HepG2 (cell line): ENCODE results near the gene DNAJA2. TPM values are rescaled to one million over a fixed set of nuclear protein-coding genes. Genes with fewer than 3 reads are reported as not detected.

Source experiments
- ATF1 ChIP-seq: IDR thresholded peaks from 2 replicates; pipeline ENCODE4 v1.6.1; 2016; ENCODE audit warnings: mild to moderate bottlenecking, control low read depth
- BCL6 ChIP-seq: IDR thresholded peaks from 2 replicates; pipeline ENCODE4 v1.6.1; 2016; ENCODE audit warnings: missing genetic modification reagents, missing compliant biosample characterization
- DMTF1 ChIP-seq: sonication (generic); formaldehyde crosslinking; IDR thresholded peaks from 2 replicates; pipeline ENCODE4 v1.4.0; 2020; ENCODE audit warnings: mild to moderate bottlenecking, missing genetic modification reagents
- DNMT1 ChIP-seq: sonication (generic); formaldehyde crosslinking; IDR thresholded peaks from 2 replicates; pipeline ENCODE4 v1.5.1; 2020; ENCODE audit warnings: mild to moderate bottlenecking, missing genetic modification reagents
- EED ChIP-seq: sonication (generic); formaldehyde crosslinking; IDR thresholded peaks from 2 replicates; pipeline ENCODE4 v1.5.0; 2020; ENCODE audit warnings: mild to moderate bottlenecking, missing genetic modification reagents
- ELF1 ChIP-seq: sonication (generic); formaldehyde crosslinking; IDR thresholded peaks from 2 replicates; pipeline ENCODE4 v1.4.0; 2020; ENCODE audit warnings: missing genetic modification reagents
- FLYWCH1 ChIP-seq: sonication (generic); formaldehyde crosslinking; IDR thresholded peaks from 2 replicates; pipeline ENCODE4 v1.8.1; 2023; ENCODE audit warnings: mild to moderate bottlenecking, missing genetic modification reagents
- NCOA1 ChIP-seq: sonication (generic); formaldehyde crosslinking; IDR thresholded peaks from 2 replicates; pipeline ENCODE4 v1.9.0; 2021; ENCODE audit warnings: missing genetic modification reagents
- POLR2A ChIP-seq, 2 experiments: IDR thresholded peaks; 2 replicates each; pipeline ENCODE4 v1.6.1; 2011; ENCODE audit warnings: low read depth in 2 of 2, low read length in 2 of 2, mild to moderate bottlenecking in 1 of 2, moderate library complexity in 1 of 2; ENCODE audit not compliant: insufficient read depth in 1 of 2
- SMARCE1 ChIP-seq: fragments of 450-650 bp; IDR thresholded peaks from 2 replicates; pipeline ENCODE4 v1.6.1; 2017; ENCODE audit warnings: borderline replicate concordance
- TFDP2 ChIP-seq: sonication (generic); formaldehyde crosslinking; IDR thresholded peaks from 2 replicates; pipeline ENCODE4 v1.4.0; 2020; ENCODE audit warnings: missing genetic modification reagents
- TRAFD1 ChIP-seq: sonication (generic); formaldehyde crosslinking; IDR thresholded peaks from 2 replicates; pipeline ENCODE4 v1.5.1; 2020; ENCODE audit warnings: missing genetic modification reagents, mild to moderate bottlenecking, borderline replicate concordance
- YEATS4 ChIP-seq: sonication (generic); formaldehyde crosslinking; IDR thresholded peaks from 2 replicates; pipeline ENCODE4 v1.4.0; 2020; ENCODE audit warnings: missing genetic modification reagents, borderline replicate concordance
- ZFP1 ChIP-seq: IDR thresholded peaks from 2 replicates; pipeline ENCODE4 v1.6.1; 2016
- ZFY ChIP-seq: sonication (generic); formaldehyde crosslinking; IDR thresholded peaks from 2 replicates; pipeline ENCODE4 v1.4.0; 2020; ENCODE audit warnings: missing genetic modification reagents
- ZNF282 ChIP-seq: fragments of 450-650 bp; IDR thresholded peaks from 2 replicates; pipeline ENCODE4 v1.6.1; 2018; ENCODE audit not compliant: partially characterized antibody
- ZNF510 ChIP-seq: sonication (generic); formaldehyde crosslinking; IDR thresholded peaks from 2 replicates; pipeline ENCODE4 v1.4.0; 2020; ENCODE audit warnings: low read depth, mild to moderate bottlenecking, missing genetic modification reagents
- ZNF550 ChIP-seq: sonication (generic); formaldehyde crosslinking; IDR thresholded peaks from 2 replicates; pipeline ENCODE4 v1.4.0; 2020; ENCODE audit warnings: mild to moderate bottlenecking, missing genetic modification reagents, borderline replicate concordance
- ZNF672 ChIP-seq: sonication (generic); formaldehyde crosslinking; IDR thresholded peaks from 2 replicates; pipeline ENCODE4 v1.8.1; 2022; ENCODE audit warnings: missing genetic modification reagents
- ZNF687 ChIP-seq: sonication (generic); formaldehyde crosslinking; IDR thresholded peaks from 2 replicates; pipeline ENCODE4 v1.5.1; 2020; ENCODE audit warnings: mild to moderate bottlenecking, missing genetic modification reagents, moderate library complexity
- ZNF780A ChIP-seq: sonication (generic); formaldehyde crosslinking; IDR thresholded peaks from 2 replicates; pipeline ENCODE4 v1.8.0; 2022; ENCODE audit warnings: mild to moderate bottlenecking, missing genetic modification reagents, moderate library complexity
- ZSCAN20 ChIP-seq: sonication (generic); formaldehyde crosslinking; IDR thresholded peaks from 2 replicates; pipeline ENCODE4 v1.4.0; 2020; ENCODE audit warnings: missing genetic modification reagents, mild to moderate bottlenecking, borderline replicate concordance
- polyA plus RNA-seq, 8 experiments: library from polyadenylated mRNA; depleted of rRNA in 3 of 8; stranded (reverse) in 7 of 8; unstranded in 1 of 8; fragments of >200 nt; fragmentation: Illumina TruSeq in 4 of 8; extraction: Trizol in 4 of 8; gene quantifications; 2 replicates each; pipeline versions ENCODE4 v1.2.1 to v1.2.3, GENCODE V29; 2011 to 2016; ENCODE audit warnings: low read depth in 4 of 8, missing spikeins in 1 of 8, mixed read lengths in 1 of 8; ENCODE audit not compliant: insufficient read depth in 1 of 8
- total RNA-seq, 5 experiments: library from RNA; depleted of rRNA; stranded (reverse); fragments of >200 nt; fragmentation: Illumina TruSeq; extraction: Trizol; gene quantifications; 2 replicates each; pipeline ENCODE4 v1.2.3, GENCODE V29; 2016; ENCODE audit warnings: low read depth in 1 of 5

The DNAJA2 gene
- total and polyA plus RNA-seq, 2 of the 13 experiments (the other 11 are each of a cell fraction or from before 2014, with no cell fraction given), result 25.4 to 176 TPM

- TF ChIP-seq ZNF687 (CRISPR knock-in tag) (peak; percentile 60), ZNF672 (CRISPR knock-in tag) (no peak), ZNF282 (no peak), BCL6 (CRISPR knock-in tag) (no peak), FLYWCH1 (no peak), DMTF1 (CRISPR knock-in tag) (no peak), ZNF780A (CRISPR knock-in tag) (no peak; the same call in 1 of the 2 replicates), YEATS4 (CRISPR knock-in tag) (no peak), TRAFD1 (CRISPR knock-in tag) (no peak), ZFP1 (no peak), ZNF550 (no peak), ZSCAN20 (CRISPR knock-in tag) (no peak), DNMT1 (CRISPR knock-in tag) (no peak), SMARCE1 (no peak), ATF1 (CRISPR knock-in tag) (no peak), EED (peak; percentile 50; the same call in 1 of the 2 replicates), NCOA1 (no peak), POLR2A (IDR thresholded peaks at IDR 0.05; ENCODE audit: insufficient read depth in 1 of 2, low read depth in 2 of 2, low read length in 2 of 2) (peak; percentile 86 to 90), ZFY (CRISPR knock-in tag) (peak; percentile 62), ZNF510 (CRISPR knock-in tag) (no peak), ELF1 (CRISPR knock-in tag) (peak; percentile 75), TFDP2 (CRISPR knock-in tag) (no peak)
These were observed 18.5 kb upstream of the DNAJA2 start (continued) for GRCh38 chr16:46991729-46992704.
